ENCODE results near the gene AQP12A.
"Not testable (repeated sequence)": the region's sequence is repeated elsewhere in the genome, so short reads cannot be mapped to it uniquely, and the experiment has no call there.

The AQP12A gene

GRCh38 chr2:240662681-240663080 lies 29.0 kb upstream of the AQP12A start:
- DNase-seq: no peak

- no peak for DNase-seq
Measured at GRCh38 chr2:240663546-240664190, 28.0 kb upstream of the AQP12A start.

- no peak for DNase-seq
Measured at GRCh38 chr2:240664622-240665021, 27.0 kb upstream of the AQP12A start.

GRCh38 chr2:240670402-240670801 lies 21.3 kb upstream of the AQP12A start:
- no peak for DNase-seq

GRCh38 chr2:240670950-240671349 lies 20.7 kb upstream of the AQP12A start:
- no peak for DNase-seq

GRCh38 chr2:240672076-240672700 lies 19.5 kb upstream of the AQP12A start:
- no peak for DNase-seq

GRCh38 chr2:240672701-240673190 lies 18.9 kb upstream of the AQP12A start:
- no peak for DNase-seq

GRCh38 chr2:240674461-240675184 lies 17.0 kb upstream of the AQP12A start:
- not testable (repeated sequence) for DNase-seq

GRCh38 chr2:240675345-240675744 lies 16.3 kb upstream of the AQP12A start:
- DNase-seq: not testable (repeated sequence)

- not testable (repeated sequence) for DNase-seq
Measured at GRCh38 chr2:240678043-240678442, 13.6 kb upstream of the AQP12A start.

GRCh38 chr2:240678909-240679308 lies 12.8 kb upstream of the AQP12A start:
- DNase-seq: not testable (repeated sequence)

- DNase-seq: not testable (repeated sequence)
Measured at GRCh38 chr2:240680185-240680584, 11.5 kb upstream of the AQP12A start.

GRCh38 chr2:240682431-240683224 lies 9.0 kb upstream of the AQP12A start, which contains the start of gene AQP12B:
Gene AQP12B (minus strand): TSS chr2:240682885. CDS start chr2:240682837, 48 bp downstream.
- DNase-seq: not testable (repeated sequence)

GRCh38 chr2:240683329-240683979 lies 8.2 kb upstream of the AQP12A start:
- DNase-seq: not testable (repeated sequence)

GRCh38 chr2:240683980-240684728 lies 7.5 kb upstream of the AQP12A start:
- not testable (repeated sequence) for DNase-seq

- no peak for DNase-seq
Measured at GRCh38 chr2:240685771-240686371, 5.8 kb upstream of the AQP12A start.

GRCh38 chr2:240686460-240686859 lies 5.2 kb upstream of the AQP12A start:
- DNase-seq: no peak

- no peak for DNase-seq
Measured at GRCh38 chr2:240687045-240687740, 4.5 kb upstream of the AQP12A start.

GRCh38 chr2:240687741-240688552 lies 3.7 kb upstream of the AQP12A start:
- DNase-seq: no peak

- DNase-seq: no peak
Measured at GRCh38 chr2:240688553-240688919, 3.1 kb upstream of the AQP12A start.

Measured in NCI-H748 treated with DMSO at 0.1 percent for 48 hours (cell line).